GM12873 (cell line): ENCODE data around the gene PNPLA5.

Source experiments
- CTCF ChIP-seq: IDR thresholded peaks from 2 replicates; pipeline ENCODE4 v1.5.1; 2012; ENCODE audit warnings: low read depth, mild to moderate bottlenecking, moderate library complexity, low read length, control low read depth; ENCODE audit not compliant: insufficient read depth; ENCODE audit errors: missing control alignments

PNPLA5 gene

GRCh38 chr22:43924877-43925276 lies 33.1 kb upstream of the PNPLA5 start:
- TF ChIP-seq CTCF = no peak

GRCh38 chr22:43923631-43924464 lies 32.0 kb upstream of the PNPLA5 start, which contains the start of gene PNPLA3:
PNPLA3 (plus strand) TSS chr22:43923805; CDS start chr22:43923912, 107 bp downstream.
- TF ChIP-seq CTCF = no peak

GRCh38 chr22:43923191-43923590 lies 31.4 kb upstream of the PNPLA5 start:
- no peak for TF ChIP-seq CTCF

GRCh38 chr22:43922123-43922522 lies 30.3 kb upstream of the PNPLA5 start:
- TF ChIP-seq CTCF = peak; percentile 18

GRCh38 chr22:43921370-43921769 lies 29.6 kb upstream of the PNPLA5 start:
- no peak for TF ChIP-seq CTCF

- no peak for TF ChIP-seq CTCF
These were observed 27.5 kb upstream of the PNPLA5 start for GRCh38 chr22:43919106-43919973.

GRCh38 chr22:43917521-43917920 lies 25.7 kb upstream of the PNPLA5 start:
- TF ChIP-seq CTCF = no peak
